A549 (cell line): ENCODE measurements around the gene SLC10A3. TPM values are rescaled to one million over a fixed set of nuclear protein-coding genes. Genes with fewer than 3 reads are reported as not detected.

Experiments
- ATAC-seq, 2 experiments: fragments of 200-7000 bp in 1 of 2; fragments of >200 bp in 1 of 2; cut with Nextera tagmentation in 1 of 2; cut with Tn5 transposase in 1 of 2; 3 replicates each; pipeline versions ENCODE4 v1.8.0 to v1.9.1; 2018 to 2020; ENCODE audit warnings: mild to moderate bottlenecking in 1 of 2, moderate library complexity in 1 of 2
- CTCF ChIA-PET: fragments of 300-600 bp; sonication (Branson Sonifier 250); formaldehyde crosslinking; extraction: SDS; loops from one replicate; lab custom pipeline; 2021; ENCODE audit warnings: antibody characterized with exemption, inconsistent platforms; lab: Yijun Ruan, JAX
- POLR2A ChIA-PET: fragments of 350-600 bp; formaldehyde crosslinking; extraction: SDS; loops from one replicate; lab custom pipeline; 2021; ENCODE audit warnings: antibody characterized with exemption, inconsistent platforms; lab: Yijun Ruan, JAX
- DNase-seq, 2 experiments: peaks; one replicate each; pipeline versions ENCODE4 v3.0.0 to v3.0.0-alpha.2; 2011 to 2016; ENCODE audit warnings: low read depth in 1 of 2, low spot score in 1 of 2
- FAIRE-seq: peaks from 2 replicates; lab custom pipeline; 2011; peaks lifted over from hg19 to GRCh38; lab: Jason Lieb, UNC
- H3K27ac ChIP-seq, 2 experiments: fragments of >200 bp; sonication (Bioruptor Twin); formaldehyde crosslinking; 3 replicates each; pipeline ENCODE4 v1.5.1; 2016 to 2017
- H3K4me1 ChIP-seq: fragments of >200 bp; sonication (Bioruptor Twin); formaldehyde crosslinking; 3 replicates; pipeline ENCODE4 v1.6.1; 2016
- H3K4me2 ChIP-seq: fragments of >200 bp; sonication (Bioruptor Twin); formaldehyde crosslinking; 3 replicates; pipeline ENCODE4 v1.6.1; 2016
- H3K4me3 ChIP-seq: fragments of >200 bp; sonication (Bioruptor Twin); formaldehyde crosslinking; 3 replicates; pipeline ENCODE4 v1.5.1; 2016
- H3K9me3 ChIP-seq: fragments of >200 bp; sonication (Bioruptor Twin); formaldehyde crosslinking; 3 replicates; pipeline ENCODE4 v1.6.1; 2016
- BHLHE40 ChIP-seq: IDR thresholded peaks from 2 replicates; pipeline ENCODE4 v1.6.1; 2012; ENCODE audit warnings: low read depth, low read length, inconsistent platforms
- CBX2 ChIP-seq: fragments of 200-600 bp; sonication (generic); IDR thresholded peaks from 2 replicates; pipeline ENCODE4 v1.6.1; 2016; ENCODE audit warnings: low read depth, mild to moderate bottlenecking, borderline replicate concordance
- CBX8 ChIP-seq: fragments of 200-600 bp; sonication (generic); IDR thresholded peaks from 2 replicates; pipeline ENCODE4 v1.6.1; 2016
- EHF ChIP-seq: fragments of 250-450 bp; sonication (Bioruptor Pico); IDR thresholded peaks from 2 replicates; pipeline ENCODE4 v1.5.0; 2020; ENCODE audit warnings: mild to moderate bottlenecking
- EHMT2 ChIP-seq: fragments of 200-600 bp; sonication (generic); IDR thresholded peaks from 2 replicates; pipeline ENCODE4 v1.6.1; 2016; ENCODE audit warnings: antibody characterized with exemption, low read depth, mild to moderate bottlenecking, moderate library complexity
- FOSB ChIP-seq: fragments of 250-450 bp; sonication (Bioruptor Pico); IDR thresholded peaks from 2 replicates; pipeline ENCODE4 v1.5.0; 2020; ENCODE audit warnings: mild to moderate bottlenecking, moderate library complexity
- GATA3 ChIP-seq: IDR thresholded peaks from 2 replicates; pipeline ENCODE4 v1.6.1; 2012; ENCODE audit warnings: borderline replicate concordance
- HEYL ChIP-seq: fragments of 250-450 bp; sonication (Bioruptor Pico); IDR thresholded peaks from 2 replicates; pipeline ENCODE4 v1.8.0; 2021; ENCODE audit warnings: mild to moderate bottlenecking, moderate library complexity
- HOXA7 ChIP-seq: fragments of 250-450 bp; sonication (Bioruptor Pico); IDR thresholded peaks from 2 replicates; pipeline ENCODE4 v1.5.0; 2020; ENCODE audit warnings: mild to moderate bottlenecking, moderate library complexity
- HOXB13 ChIP-seq: fragments of 250-450 bp; sonication (Bioruptor Pico); IDR thresholded peaks from 2 replicates; pipeline ENCODE4 v1.5.0; 2020; ENCODE audit warnings: low read depth, mild to moderate bottlenecking, moderate library complexity
- JUN ChIP-seq, 2 experiments: fragments of >200 bp; sonication (Bioruptor Twin); formaldehyde crosslinking; IDR thresholded peaks; 2 replicates in 1 of 2; 3 replicates in 1 of 2; pipeline ENCODE4 v1.6.1; 2016 to 2017
- JUNB ChIP-seq: fragments of >200 bp; sonication (Bioruptor Twin); formaldehyde crosslinking; IDR thresholded peaks from 2 replicates; pipeline ENCODE4 v1.6.1; 2016
- NFE2L2 ChIP-seq: fragments of 150-350 bp; conservative IDR thresholded peaks from 2 replicates; pipeline ENCODE4 v1.6.1; 2014; ENCODE audit warnings: low read length
- NR3C1 ChIP-seq: fragments of >200 bp; sonication (Bioruptor Twin); formaldehyde crosslinking; IDR thresholded peaks from 3 replicates; pipeline ENCODE4 v1.6.1; 2017
- POLR2AphosphoS2 ChIP-seq: conservative IDR thresholded peaks from 2 replicates; pipeline ENCODE4 v1.6.1; 2012; ENCODE audit warnings: low read length, improper control_type of control experiment, inconsistent platforms
- RARB ChIP-seq: fragments of 250-450 bp; sonication (Bioruptor Pico); IDR thresholded peaks from 2 replicates; pipeline ENCODE4 v1.8.0; 2021; ENCODE audit warnings: mild to moderate bottlenecking, moderate library complexity
- RFX5 ChIP-seq: fragments of 450-650 bp; IDR thresholded peaks from 2 replicates; pipeline ENCODE4 v1.7.1; 2014; ENCODE audit warnings: antibody characterized with exemption, mild to moderate bottlenecking, moderate library complexity
- SMC3 ChIP-seq: fragments of >200 bp; sonication (Bioruptor Twin); formaldehyde crosslinking; IDR thresholded peaks from 3 replicates; pipeline ENCODE4 v1.6.1; 2018; ENCODE audit warnings: inconsistent platforms
- TFCP2L1 ChIP-seq: fragments of 250-450 bp; sonication (Bioruptor Pico); IDR thresholded peaks from 2 replicates; pipeline ENCODE4 v1.5.0; 2021; ENCODE audit warnings: mild to moderate bottlenecking
- TP53 ChIP-seq: fragments of 250-450 bp; sonication (Bioruptor Pico); IDR thresholded peaks from 2 replicates; pipeline ENCODE4 v1.5.0; 2021; ENCODE audit warnings: mild to moderate bottlenecking, moderate library complexity
- ZFP36 ChIP-seq: fragments of 450-650 bp; IDR thresholded peaks from 2 replicates; pipeline ENCODE4 v1.6.1; 2014; ENCODE audit warnings: borderline replicate concordance; ENCODE audit not compliant: partially characterized antibody
- ZSCAN20 ChIP-seq: fragments of 250-450 bp; sonication (Bioruptor Pico); IDR thresholded peaks from 2 replicates; pipeline ENCODE4 v1.8.0; 2022; ENCODE audit warnings: mild to moderate bottlenecking, moderate library complexity
- WGBS: methylation state at CpG from one replicate; pipeline ENCODE4 v1.1.6; 2017; ENCODE audit errors: missing lambda C conversion rate; 5-methylcytosine and 5-hydroxymethylcytosine counted together
- polyA plus RNA-seq, 4 experiments: library from polyadenylated mRNA; depleted of rRNA in 3 of 4; stranded (reverse); fragments of >200 nt; fragmentation: RNase III in 1 of 4; extraction: RNeasy Plus Mini Kit Qiagen cat#74134 plus additional on column Dnase treatment in 1 of 4; gene quantifications; 2 replicates in 3 of 4; 3 replicates in 1 of 4; pipeline ENCODE4 v1.2.3, GENCODE V29; 2011 to 2017
- TF ChIP-seq, protein P1 (sequence below): fragments of 250-450 bp; sonication (Bioruptor Pico); IDR thresholded peaks from 2 replicates; pipeline ENCODE4 v1.5.0; 2021; ENCODE audit warnings: mild to moderate bottlenecking, moderate library complexity, borderline replicate concordance
- TF ChIP-seq, protein P2 (sequence below): IDR thresholded peaks from 2 replicates; pipeline ENCODE4 v1.6.1; 2012; ENCODE audit warnings: low read depth, borderline replicate concordance
- TF ChIP-seq, protein P3 (sequence below): fragments of >200 bp; sonication (Bioruptor Twin); formaldehyde crosslinking; IDR thresholded peaks from 2 replicates; pipeline ENCODE4 v1.6.1; 2016
- TF ChIP-seq, protein P4 (sequence below): fragments of >200 bp; sonication (Bioruptor Twin); formaldehyde crosslinking; IDR thresholded peaks from 3 replicates; pipeline ENCODE4 v1.5.1; 2016

Gene SLC10A3
- polyA plus RNA-seq, 2 of the 4 experiments (the other 2 are of a cell fraction): 9.0 to 21.7 TPM

DNA sequence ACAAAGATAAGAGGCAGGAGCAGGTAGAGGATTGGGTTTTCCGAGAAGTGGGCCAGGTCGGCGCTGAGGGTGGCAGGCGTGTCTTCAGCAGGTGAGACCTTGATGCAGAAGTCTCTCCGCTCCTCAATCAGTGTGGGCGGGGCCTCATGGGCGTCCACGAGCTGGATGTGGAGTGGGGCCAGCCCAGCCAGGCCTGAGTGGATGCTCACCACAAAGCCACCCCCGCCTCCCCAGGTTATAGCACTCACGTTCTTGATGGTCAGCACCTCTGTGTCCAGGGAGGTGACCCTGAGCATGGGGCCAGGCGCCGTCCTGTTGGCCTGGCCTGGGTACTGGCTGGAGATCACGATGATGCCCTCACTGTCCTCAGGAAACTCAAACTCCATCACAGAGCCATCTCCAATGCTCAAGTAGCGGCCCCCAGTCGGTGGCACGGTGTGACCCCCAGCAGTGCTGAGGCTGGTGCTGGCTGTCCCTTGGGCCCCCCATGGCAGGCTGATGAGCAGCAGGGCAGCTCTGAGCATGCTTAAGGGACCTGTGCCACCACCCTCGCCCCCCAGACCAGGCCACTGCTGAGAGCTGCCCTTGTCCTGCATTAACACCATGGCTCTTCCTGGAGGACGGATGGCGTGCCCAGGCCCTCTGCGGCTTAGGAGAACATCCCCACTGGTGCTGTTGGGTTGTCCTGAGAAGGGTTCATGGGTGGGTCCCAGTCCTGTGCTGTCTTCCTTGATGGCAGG is 1.9 kb downstream of the SLC10A3 start:
- H3K27ac ChIP-seq: no peak overlapping the region
- POLR2A ChIA-PET: interaction anchor here (1.0 kb wide), 1 partner anchor 28 kb away, joined by 3 read pairs; the partner anchor contains the start of gene FAM3A
- no peak overlapping the region for H3K4me2 ChIP-seq
- 95% methylated on average over 14 of the region's 20 CpGs for WGBS
- CTCF ChIA-PET: interaction anchor here (1.0 to 2.4 kb wide), 3 partner anchors 38 to 115 kb away, joined by 3 to 13 read pairs (median 4); no protein-coding TSS in a partner anchor
- peaks cover 30% of the 10 kb centered on the region for H3K4me1 ChIP-seq
- TF ChIP-seq CBX2 (no peak), TP53 (CRISPR knock-in tag) (no peak), NR3C1 (no peak), JUNB (no peak), EHMT2 (no peak), HOXA7 (CRISPR knock-in tag) (no peak), GATA3 (no peak), EHF (CRISPR knock-in tag) (no peak), CBX8 (no peak), SMC3 (no peak), HEYL (CRISPR knock-in tag) (no peak), ZFP36 (no peak), HOXB13 (CRISPR knock-in tag) (no peak)
- TF ChIP-seq, protein P1, sequence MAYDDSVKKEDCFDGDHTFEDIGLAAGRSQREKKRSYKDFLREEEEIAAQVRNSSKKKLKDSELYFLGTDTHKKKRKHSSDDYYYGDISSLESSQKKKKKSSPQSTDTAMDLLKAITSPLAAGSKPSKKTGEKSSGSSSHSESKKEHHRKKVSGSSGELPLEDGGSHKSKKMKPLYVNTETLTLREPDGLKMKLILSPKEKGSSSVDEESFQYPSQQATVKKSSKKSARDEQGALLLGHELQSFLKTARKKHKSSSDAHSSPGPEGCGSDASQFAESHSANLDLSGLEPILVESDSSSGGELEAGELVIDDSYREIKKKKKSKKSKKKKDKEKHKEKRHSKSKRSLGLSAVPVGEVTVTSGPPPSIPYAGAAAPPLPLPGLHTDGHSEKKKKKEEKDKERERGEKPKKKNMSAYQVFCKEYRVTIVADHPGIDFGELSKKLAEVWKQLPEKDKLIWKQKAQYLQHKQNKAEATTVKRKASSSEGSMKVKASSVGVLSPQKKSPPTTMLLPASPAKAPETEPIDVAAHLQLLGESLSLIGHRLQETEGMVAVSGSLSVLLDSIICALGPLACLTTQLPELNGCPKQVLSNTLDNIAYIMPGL (CRISPR knock-in tag): no peak
- TF ChIP-seq, protein P2, sequence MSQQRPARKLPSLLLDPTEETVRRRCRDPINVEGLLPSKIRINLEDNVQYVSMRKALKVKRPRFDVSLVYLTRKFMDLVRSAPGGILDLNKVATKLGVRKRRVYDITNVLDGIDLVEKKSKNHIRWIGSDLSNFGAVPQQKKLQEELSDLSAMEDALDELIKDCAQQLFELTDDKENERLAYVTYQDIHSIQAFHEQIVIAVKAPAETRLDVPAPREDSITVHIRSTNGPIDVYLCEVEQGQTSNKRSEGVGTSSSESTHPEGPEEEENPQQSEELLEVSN: no peak
- TF ChIP-seq, protein P3, sequence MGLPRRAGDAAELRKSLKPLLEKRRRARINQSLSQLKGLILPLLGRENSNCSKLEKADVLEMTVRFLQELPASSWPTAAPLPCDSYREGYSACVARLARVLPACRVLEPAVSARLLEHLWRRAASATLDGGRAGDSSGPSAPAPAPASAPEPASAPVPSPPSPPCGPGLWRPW: no peak
- H3K4me3 ChIP-seq: no peak overlapping the region
- ATAC-seq (no peak), FAIRE-seq (no peak), DNase-seq (no peak)
- no peaks in the 10 kb centered on the region for H3K9me3 ChIP-seq

DNA sequence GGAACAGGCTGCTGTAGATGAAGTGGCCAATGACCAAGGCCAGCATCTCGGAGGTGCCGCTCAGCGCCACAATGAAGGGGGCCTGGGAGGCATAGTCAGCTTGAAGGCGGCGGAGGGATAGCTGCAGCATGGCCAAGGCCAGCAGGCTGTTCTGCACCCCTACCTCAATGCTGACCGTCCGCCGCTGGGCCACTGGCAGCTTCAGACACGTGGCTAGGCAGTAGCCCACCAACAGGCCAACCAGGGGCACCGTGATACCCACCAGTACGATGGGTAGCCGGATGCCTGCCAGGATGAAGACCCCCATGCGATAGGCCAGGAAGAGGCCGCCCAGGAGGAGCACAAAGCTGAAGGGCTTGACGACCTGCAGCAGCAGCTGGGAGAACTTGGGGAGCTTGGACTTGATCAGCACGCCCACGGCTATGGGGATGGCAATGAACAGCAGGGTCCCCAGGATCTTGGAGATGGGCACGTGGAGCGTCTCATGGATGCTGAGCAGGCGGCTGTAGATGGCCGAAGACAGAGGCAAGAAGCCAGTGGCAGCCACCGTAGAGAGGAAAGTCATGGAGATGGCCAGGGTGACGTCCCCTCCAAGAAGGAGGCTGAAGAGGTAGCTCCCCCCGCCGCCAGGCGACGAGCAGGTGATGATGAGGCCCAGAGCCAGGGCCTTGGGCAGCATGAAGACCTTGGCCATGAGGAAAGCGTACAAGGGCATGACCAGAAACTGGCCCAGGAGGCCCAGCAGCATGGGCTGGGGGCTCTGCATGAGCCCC is 2.7 kb downstream of the SLC10A3 start:
- no peak for ATAC-seq
- WGBS: 96% methylated on average over 16 of the region's 28 CpGs
- peak overlapping the region in 1 of 2 experiments; percentile 98; a peak in 4 of 6 replicates for H3K27ac ChIP-seq
- POLR2A ChIA-PET: no interaction called here
- TF ChIP-seq RARB (CRISPR knock-in tag): no peak
- TF ChIP-seq ZSCAN20 (CRISPR knock-in tag): no peak
- no peak for TF ChIP-seq TFCP2L1 (CRISPR knock-in tag)
- no peak for TF ChIP-seq ZFP36
- no peak for TF ChIP-seq JUNB
- TF ChIP-seq, protein P4, sequence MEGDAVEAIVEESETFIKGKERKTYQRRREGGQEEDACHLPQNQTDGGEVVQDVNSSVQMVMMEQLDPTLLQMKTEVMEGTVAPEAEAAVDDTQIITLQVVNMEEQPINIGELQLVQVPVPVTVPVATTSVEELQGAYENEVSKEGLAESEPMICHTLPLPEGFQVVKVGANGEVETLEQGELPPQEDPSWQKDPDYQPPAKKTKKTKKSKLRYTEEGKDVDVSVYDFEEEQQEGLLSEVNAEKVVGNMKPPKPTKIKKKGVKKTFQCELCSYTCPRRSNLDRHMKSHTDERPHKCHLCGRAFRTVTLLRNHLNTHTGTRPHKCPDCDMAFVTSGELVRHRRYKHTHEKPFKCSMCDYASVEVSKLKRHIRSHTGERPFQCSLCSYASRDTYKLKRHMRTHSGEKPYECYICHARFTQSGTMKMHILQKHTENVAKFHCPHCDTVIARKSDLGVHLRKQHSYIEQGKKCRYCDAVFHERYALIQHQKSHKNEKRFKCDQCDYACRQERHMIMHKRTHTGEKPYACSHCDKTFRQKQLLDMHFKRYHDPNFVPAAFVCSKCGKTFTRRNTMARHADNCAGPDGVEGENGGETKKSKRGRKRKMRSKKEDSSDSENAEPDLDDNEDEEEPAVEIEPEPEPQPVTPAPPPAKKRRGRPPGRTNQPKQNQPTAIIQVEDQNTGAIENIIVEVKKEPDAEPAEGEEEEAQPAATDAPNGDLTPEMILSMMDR: no peak
- no peak for TF ChIP-seq BHLHE40
- TF ChIP-seq RFX5: no peak
- no peak for TF ChIP-seq FOSB (CRISPR knock-in tag)
- TF ChIP-seq JUN (IDR thresholded peaks at IDR 0.05): no peak
- no peak for TF ChIP-seq POLR2AphosphoS2
- no peak for TF ChIP-seq SMC3
- TF ChIP-seq EHF (CRISPR knock-in tag): no peak
- no peak for TF ChIP-seq NFE2L2
- TF ChIP-seq, all 56 proteins: peak for 0
- CTCF ChIA-PET: interaction anchor here (0.7 to 1.4 kb wide), 4 partner anchors 11 to 114 kb away, joined by 3 to 5 read pairs (median 4); partner anchors contain the start of gene RPL10
- Histone ChIP-seq H3K4me1 (peaks cover 30% of the 10 kb centered on the region), H3K4me2 (peak overlapping the region; percentile 98), H3K4me3 (no peak overlapping the region), H3K9me3 (no peaks in the 10 kb centered on the region)
- DNase-seq: no peak
- FAIRE-seq: no peak
